LoVo (cell line): ENCODE measurements around the gene BAG5.
"Not testable (repeated sequence)": the region's sequence is repeated elsewhere in the genome, so short reads cannot be mapped to it uniquely, and the experiment has no call there.

ENCODE experiments used
- DNase-seq: peaks from one replicate; pipeline ENCODE4 v3.0.0-alpha.2; 2016; ENCODE audit warnings: low spot score

Gene BAG5

GRCh38 chr14:103534576-103535061, 27.8 kb downstream of the BAG5 start:
- DNase-seq, result no peak

GRCh38 chr14:103533999-103534575, 28.4 kb downstream of the BAG5 start:
- no peak for DNase-seq

GRCh38 chr14:103533137-103533998, 29.1 kb downstream of the BAG5 start:
- DNase-seq, result no peak

GRCh38 chr14:103532216-103533136, 30.0 kb downstream of the BAG5 start:
- DNase-seq, result no peak

- DNase-seq, result no peak
Observed at GRCh38 chr14:103531421-103532215, 30.8 kb downstream of the BAG5 start.

- DNase-seq, result no peak
Observed at GRCh38 chr14:103530831-103531230, 31.6 kb downstream of the BAG5 start.

- no peak for DNase-seq
Observed at GRCh38 chr14:103530390-103530789, 32.1 kb downstream of the BAG5 start.

GRCh38 chr14:103529383-103530365, 32.8 kb downstream of the BAG5 start:
- no peak for DNase-seq

- DNase-seq, result peak; percentile 91
Observed at GRCh38 chr14:103528587-103529382, 33.7 kb downstream of the BAG5 start, which contains the start of gene TRMT61A. TSS of gene TRMT61A (plus strand) at chr14:103529196. CDS start at chr14:103529979, 783 bp downstream.

GRCh38 chr14:103528146-103528586, 34.3 kb downstream of the BAG5 start:
- no peak for DNase-seq

GRCh38 chr14:103527408-103528145, 34.9 kb downstream of the BAG5 start:
- no peak for DNase-seq

- DNase-seq, result no peak
Observed at GRCh38 chr14:103526914-103527248, 35.6 kb downstream of the BAG5 start.

GRCh38 chr14:103526247-103526913, 36.1 kb downstream of the BAG5 start:
- no peak for DNase-seq

GRCh38 chr14:103525430-103526246, 36.8 kb downstream of the BAG5 start:
- not testable (repeated sequence) for DNase-seq

GRCh38 chr14:103524002-103524935, 38.2 kb downstream of the BAG5 start:
- DNase-seq, result no peak

GRCh38 chr14:103523575-103523954, 38.9 kb downstream of the BAG5 start:
- DNase-seq, result no peak
